MCF 10A (cell line): ENCODE data around the gene BLOC1S6. TPM values are rescaled to one million over a fixed set of nuclear protein-coding genes. Genes with fewer than 3 reads are reported as not detected.

ENCODE experiments used
- BruUV-seq: library from RNA; stranded (reverse); fragments of 400-500 nt; replicated peaks from 2 replicates; lab custom pipeline; 2021; lab: Mats Ljungman, UMichigan
- CTCF ChIA-PET: fragments of 300-600 bp; sonication (Branson Sonifier 250); formaldehyde crosslinking; extraction: SDS; loops from one replicate; lab custom pipeline; 2021; ENCODE audit warnings: antibody characterized with exemption, inconsistent platforms; lab: Yijun Ruan, JAX
- POLR2A ChIA-PET: fragments of 300-600, 350-650 bp; sonication (Branson Sonifier 250); formaldehyde crosslinking; extraction: SDS; loops from one replicate; lab custom pipeline; 2020; ENCODE audit warnings: antibody characterized with exemption, inconsistent platforms; lab: Yijun Ruan, JAX
- DNase-seq: peaks from one replicate; pipeline ENCODE4 v3.0.0-alpha.2; 2018; ENCODE audit not compliant: unreplicated experiment
- H3K27ac Mint-ChIP-seq: one replicate; pipeline ENCODE4 v1.8.0; 2022; ENCODE audit warnings: mild to moderate bottlenecking, low read depth, mixed read lengths; ENCODE audit not compliant: unreplicated experiment
- H3K27me3 Mint-ChIP-seq: one replicate; pipeline ENCODE4 v1.8.0; 2022; ENCODE audit warnings: mixed read lengths; ENCODE audit not compliant: insufficient read depth, unreplicated experiment
- H3K36me3 Mint-ChIP-seq: one replicate; pipeline ENCODE4 v1.8.0; 2022; ENCODE audit warnings: mild to moderate bottlenecking, moderate library complexity, mixed read lengths; ENCODE audit not compliant: insufficient read depth, unreplicated experiment
- H3K4me1 Mint-ChIP-seq: one replicate; pipeline ENCODE4 v1.8.0; 2022; ENCODE audit warnings: mixed read lengths; ENCODE audit not compliant: insufficient read depth, unreplicated experiment
- H3K4me3 Mint-ChIP-seq: one replicate; pipeline ENCODE4 v1.8.0; 2022; ENCODE audit warnings: mild to moderate bottlenecking, moderate library complexity, mixed read lengths; ENCODE audit not compliant: unreplicated experiment
- H3K9me3 Mint-ChIP-seq: one replicate; pipeline ENCODE4 v1.8.0; 2022; ENCODE audit warnings: mixed read lengths; ENCODE audit not compliant: unreplicated experiment
- CTCF ChIP-seq: fragments of 200-600 bp; IDR thresholded peaks from one replicate; pipeline ENCODE4 v1.8.0; 2022; ENCODE audit warnings: antibody characterized with exemption, mild to moderate bottlenecking; ENCODE audit not compliant: unreplicated experiment
- intact Hi-C: fragments of 100-400 bp; cut with micrococcal nuclease; formaldehyde crosslinking; loops from 2 replicates; pipeline ENCODE4 v1.14.1; 2022
- total RNA-seq: library from RNA; stranded (reverse); gene quantifications from 2 replicates; pipeline ENCODE4 v1.2.3, GENCODE V29; 2022

The BLOC1S6 gene
- total RNA-seq, 1 experiment from 2014 or later = 54.6 TPM

DNA sequence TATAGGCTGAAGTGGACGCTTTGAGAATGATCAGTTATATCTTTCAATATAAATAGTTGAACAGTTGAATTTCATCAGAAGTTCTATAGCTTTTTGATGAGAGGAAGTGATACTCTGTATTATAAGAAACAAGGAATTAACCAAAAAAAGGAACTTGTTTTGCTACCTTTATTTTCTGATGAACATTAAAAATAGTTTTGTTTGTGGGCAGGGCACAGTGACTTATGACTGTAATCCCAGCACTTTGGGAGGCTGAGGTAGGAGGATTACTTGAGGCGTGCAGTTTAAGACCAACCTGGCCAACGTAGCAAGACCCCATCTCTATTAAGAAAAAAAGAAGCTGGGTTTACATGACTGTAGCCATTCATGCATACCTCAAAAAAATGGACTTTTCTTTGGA, 16.7 kb downstream of the BLOC1S6 start:
- TF ChIP-seq CTCF = no peak
- ChIA-PET CTCF (interaction anchor here (0.9 to 3.8 kb wide), 5 partner anchors 8 to 174 kb away, joined by 3 to 15 read pairs (median 5); no protein-coding TSS in a partner anchor), POLR2A (interaction anchor here (2.3 kb wide), 1 partner anchor 16 kb away, joined by 15 read pairs; the partner anchor contains the start of gene BLOC1S6)
- no peak overlapping the region for H3K27ac Mint-ChIP-seq
- H3K4me3 Mint-ChIP-seq = no peak overlapping the region
- no peaks in the 10 kb centered on the region for H3K9me3 Mint-ChIP-seq
- H3K4me1 Mint-ChIP-seq = no peaks in the 10 kb centered on the region
- H3K36me3 Mint-ChIP-seq = peaks cover 49% of the 10 kb centered on the region
- no TSS peak for BruUV-seq
- no peaks in the 10 kb centered on the region for H3K27me3 Mint-ChIP-seq
- no peak for DNase-seq
- intact Hi-C loops = no loop called here

DNA sequence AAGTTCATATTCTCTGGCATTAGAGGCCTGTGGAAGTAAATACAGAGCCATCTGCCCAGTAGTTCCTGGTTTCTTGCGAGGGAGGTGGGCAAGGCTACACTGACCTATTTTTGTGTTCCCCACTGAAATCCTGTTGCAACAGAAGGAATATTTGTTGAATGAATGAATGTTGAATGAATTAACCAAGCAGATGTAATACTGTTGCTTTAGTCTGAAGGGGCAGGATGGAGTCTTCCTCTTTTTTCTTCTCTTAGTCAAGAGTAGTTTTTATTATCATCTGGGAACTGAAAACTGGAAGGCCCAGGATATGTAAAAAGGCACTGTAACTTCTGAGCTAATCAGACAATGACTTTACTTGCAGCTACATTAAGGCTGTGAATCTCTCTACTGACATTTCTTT, 17.1 kb downstream of the BLOC1S6 start:
- ChIA-PET CTCF (interaction anchor here (0.9 to 3.8 kb wide), 5 partner anchors 8 to 175 kb away, joined by 3 to 15 read pairs (median 5); no protein-coding TSS in a partner anchor), POLR2A (interaction anchor here (2.3 kb wide), 1 partner anchor 16 kb away, joined by 15 read pairs; the partner anchor contains the start of gene BLOC1S6)
- Mint-ChIP-seq H3K36me3 (peaks cover 53% of the 10 kb centered on the region), H3K4me1 (no peaks in the 10 kb centered on the region), H3K27me3 (no peaks in the 10 kb centered on the region), H3K4me3 (no peak overlapping the region), H3K27ac (no peak overlapping the region), H3K9me3 (no peaks in the 10 kb centered on the region)
- no TSS peak for BruUV-seq
- TF ChIP-seq CTCF = no peak
- intact Hi-C loops = no loop called here
- no peak for DNase-seq

DNA sequence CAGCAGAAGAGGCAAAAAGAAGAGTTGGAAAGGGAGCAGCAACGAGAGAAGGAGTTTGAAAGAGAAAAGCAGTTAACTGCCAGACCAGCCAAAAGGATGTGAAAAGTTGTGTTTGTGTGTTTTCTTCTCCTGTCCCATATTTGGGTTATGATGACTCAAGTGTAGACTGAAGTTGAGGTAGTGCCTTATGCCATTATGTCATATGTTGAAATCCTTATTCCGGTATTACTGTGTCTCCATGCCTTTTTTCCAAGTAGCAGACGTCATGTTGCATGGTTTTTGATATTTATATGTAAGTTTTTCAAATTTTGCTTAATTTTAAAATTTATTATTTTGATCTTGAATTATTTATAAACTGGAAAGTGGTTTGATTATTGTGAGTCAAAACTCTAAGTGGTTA, 19.2 kb downstream of the BLOC1S6 start:
- Mint-ChIP-seq H3K27me3 (no peaks in the 10 kb centered on the region), H3K4me3 (no peak overlapping the region), H3K9me3 (no peaks in the 10 kb centered on the region), H3K27ac (no peak overlapping the region), H3K36me3 (peaks cover 58% of the 10 kb centered on the region), H3K4me1 (no peaks in the 10 kb centered on the region)
- ChIA-PET CTCF (interaction anchor here (0.6 to 1.8 kb wide), 4 partner anchors 8 to 176 kb away, joined by 3 to 6 read pairs (median 4); no protein-coding TSS in a partner anchor), POLR2A (interaction anchor here (0.6 to 1.7 kb wide), 3 partner anchors 18 to 103 kb away, joined by 4 to 5 read pairs (median 4); partner anchors contain the start of gene BLOC1S6)
- no TSS peak for BruUV-seq
- no peak for DNase-seq
- no peak for TF ChIP-seq CTCF
- intact Hi-C loops = no loop called here

DNA sequence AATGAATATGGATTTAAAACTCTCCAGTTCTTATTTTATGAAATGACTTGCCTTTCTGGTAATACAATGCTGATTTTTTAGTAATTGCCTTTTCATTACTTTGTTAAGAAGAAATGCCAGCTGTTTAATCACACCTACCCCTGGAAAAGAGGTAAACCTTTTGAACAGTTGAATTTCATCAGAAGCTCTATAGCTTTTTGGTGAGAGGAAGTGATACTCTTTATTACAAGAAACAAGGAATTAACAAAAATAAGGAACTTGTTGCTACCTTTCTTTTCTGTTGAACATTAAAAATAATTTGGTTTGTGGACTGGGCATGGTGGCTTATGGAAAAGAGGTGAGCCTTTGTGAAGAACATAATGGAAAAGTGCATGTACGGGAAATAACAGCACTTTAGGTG, 19.7 kb downstream of the BLOC1S6 start:
- DNase-seq = no peak
- H3K4me1 Mint-ChIP-seq = no peaks in the 10 kb centered on the region
- TF ChIP-seq CTCF = no peak
- CTCF ChIA-PET = interaction anchor here (0.7 to 1.8 kb wide), 4 partner anchors 10 to 147 kb away, joined by 4 to 6 read pairs (median 4); no protein-coding TSS in a partner anchor
- H3K27ac Mint-ChIP-seq = no peak overlapping the region
- BruUV-seq = no TSS peak
- intact Hi-C loops = no loop called here
- no peak overlapping the region for H3K4me3 Mint-ChIP-seq
- no peaks in the 10 kb centered on the region for H3K27me3 Mint-ChIP-seq
- H3K9me3 Mint-ChIP-seq = no peaks in the 10 kb centered on the region
- POLR2A ChIA-PET = interaction anchor here (0.6 to 1.7 kb wide), 4 partner anchors 18 to 216 kb away, joined by 4 to 5 read pairs (median 4); partner anchors contain the start of gene BLOC1S6
- H3K36me3 Mint-ChIP-seq = peaks cover 58% of the 10 kb centered on the region
